Gastrocnemius medialis (tissue), 4 donors: ENCODE data around the gene USP36.

Source experiments
- POLR2A ChIP-seq, 2 donors: fragments of 450-650 bp; IDR thresholded peaks; one replicate each; pipeline ENCODE4 v1.6.1; 2017; ENCODE audit warnings: antibody characterized with exemption in 2 of 2, mild to moderate bottlenecking in 2 of 2, moderate library complexity in 2 of 2
- TF ChIP-seq, protein P1 (sequence below), 5 experiments: fragments of 450-650 bp in 3 of 5; fragments of 200-600 bp in 2 of 5; sonication (generic) in 2 of 5; IDR thresholded peaks in 4 of 5; conservative IDR thresholded peaks in 1 of 5; 1 replicate in 4 of 5; 2 replicates in 1 of 5; pipeline ENCODE4 v1.5.1; 2016 to 2019; ENCODE audit warnings: antibody characterized with exemption in 5 of 5, mild to moderate bottlenecking in 3 of 5, moderate library complexity in 3 of 5

DNA sequence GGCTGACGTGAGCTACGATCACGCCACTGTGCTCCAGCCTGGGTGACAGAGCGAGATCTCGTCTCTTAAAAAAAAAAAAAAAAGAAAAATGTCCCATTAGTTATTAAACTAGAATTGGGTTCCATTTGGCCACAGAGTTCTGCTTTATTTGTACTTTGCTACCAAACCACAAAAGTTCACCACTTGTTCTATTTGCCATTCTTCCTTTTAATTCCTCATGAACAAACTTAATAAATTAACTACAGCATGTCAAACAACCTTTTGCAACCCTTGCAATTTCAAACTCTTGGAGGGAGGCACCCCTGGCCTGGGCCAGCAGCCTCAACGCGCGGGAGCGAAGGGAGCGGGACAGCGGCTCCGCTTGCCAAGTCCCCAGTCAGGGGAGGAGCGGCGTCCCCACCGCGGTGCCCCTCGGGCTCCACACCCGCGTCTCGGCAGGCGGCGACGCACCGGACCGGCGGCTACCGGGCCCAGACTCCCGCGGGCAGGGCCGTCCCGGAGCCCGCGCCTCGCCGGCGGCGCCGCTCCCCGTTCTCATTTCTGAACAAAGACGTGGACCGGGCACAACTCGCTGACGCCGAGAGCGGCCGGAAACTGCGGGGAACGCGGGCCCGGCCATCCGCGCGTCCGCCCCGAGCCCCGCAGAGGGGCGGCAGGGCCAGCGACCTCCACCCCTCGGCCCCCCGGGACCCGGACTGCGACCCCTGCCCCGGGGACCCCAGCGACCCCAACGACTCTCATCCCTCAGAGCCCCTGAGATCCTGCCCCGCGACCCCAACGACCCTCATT, 59.3 kb downstream of the USP36 start:
- TF ChIP-seq, protein P1, sequence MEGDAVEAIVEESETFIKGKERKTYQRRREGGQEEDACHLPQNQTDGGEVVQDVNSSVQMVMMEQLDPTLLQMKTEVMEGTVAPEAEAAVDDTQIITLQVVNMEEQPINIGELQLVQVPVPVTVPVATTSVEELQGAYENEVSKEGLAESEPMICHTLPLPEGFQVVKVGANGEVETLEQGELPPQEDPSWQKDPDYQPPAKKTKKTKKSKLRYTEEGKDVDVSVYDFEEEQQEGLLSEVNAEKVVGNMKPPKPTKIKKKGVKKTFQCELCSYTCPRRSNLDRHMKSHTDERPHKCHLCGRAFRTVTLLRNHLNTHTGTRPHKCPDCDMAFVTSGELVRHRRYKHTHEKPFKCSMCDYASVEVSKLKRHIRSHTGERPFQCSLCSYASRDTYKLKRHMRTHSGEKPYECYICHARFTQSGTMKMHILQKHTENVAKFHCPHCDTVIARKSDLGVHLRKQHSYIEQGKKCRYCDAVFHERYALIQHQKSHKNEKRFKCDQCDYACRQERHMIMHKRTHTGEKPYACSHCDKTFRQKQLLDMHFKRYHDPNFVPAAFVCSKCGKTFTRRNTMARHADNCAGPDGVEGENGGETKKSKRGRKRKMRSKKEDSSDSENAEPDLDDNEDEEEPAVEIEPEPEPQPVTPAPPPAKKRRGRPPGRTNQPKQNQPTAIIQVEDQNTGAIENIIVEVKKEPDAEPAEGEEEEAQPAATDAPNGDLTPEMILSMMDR (IDR thresholded peaks at IDR 0.05 in 4 of 5, conservative IDR thresholded peaks at IDR 0.05 in 1 of 5): no peak
- no peak for TF ChIP-seq POLR2A (IDR thresholded peaks at IDR 0.05)
